Measurements from ENCODE around the gene CCDC85C.

DNA sequence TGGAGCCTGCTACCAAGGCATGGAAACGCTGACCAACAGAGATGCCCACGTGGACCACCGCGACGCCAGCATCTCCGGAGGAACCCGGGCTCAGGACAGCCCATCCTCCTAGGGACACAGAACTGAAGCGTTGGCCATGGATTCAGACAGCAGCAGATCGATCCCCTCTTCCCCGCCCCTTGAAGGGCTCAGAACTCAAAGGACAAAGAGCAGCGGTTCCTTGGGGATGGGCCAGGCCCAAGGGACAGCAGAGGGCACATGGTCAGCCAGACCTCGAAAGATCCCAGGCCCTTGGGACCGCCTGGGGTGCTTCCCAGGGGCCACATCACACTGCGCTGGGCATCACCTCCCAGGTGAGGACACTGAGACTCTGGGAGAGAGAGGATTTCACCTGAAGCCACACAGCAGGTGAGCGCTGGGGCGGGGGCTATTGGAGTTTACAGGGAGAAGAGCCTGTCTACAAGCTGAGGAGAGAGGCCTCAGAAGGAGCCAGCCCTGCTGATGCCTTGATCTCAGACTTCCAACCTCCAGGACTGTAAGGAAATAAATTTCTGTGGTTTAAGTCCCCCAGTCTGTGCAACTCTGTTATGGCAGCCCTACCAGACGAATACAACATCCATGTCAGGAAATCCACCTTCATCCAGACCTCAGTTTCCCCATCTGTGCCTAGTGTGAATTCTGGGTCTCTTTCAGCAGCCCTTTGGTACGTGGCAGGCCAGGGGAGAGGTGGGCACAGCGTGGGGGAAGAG lies 73.4 kb downstream of the CCDC85C start:
- TF ChIP-seq POLR2A (IDR thresholded peaks at IDR 0.05; ENCODE audit: low read length), result no peak
- no peak for TF ChIP-seq GATA1 (IDR thresholded peaks at IDR 0.05; ENCODE audit: low read depth, low read length)

All from erythroblast (primary cell).